Epidermal melanocyte (primary cell): Measurements from ENCODE around the gene GRSF1.
"Not testable (repeated sequence)": the region's sequence is repeated elsewhere in the genome, so short reads cannot be mapped to it uniquely, and the experiment has no call there.

Experiments used
- DNase-seq: peaks from one replicate; pipeline ENCODE4 v3.0.0; 2011; ENCODE audit warnings: low spot score; ENCODE audit not compliant: insufficient read length

GRSF1 gene

GRCh38 chr4:70836081-70836480 is 3.6 kb downstream of the GRSF1 start:
- DNase-seq = no peak

- DNase-seq = no peak
Observed at GRCh38 chr4:70833675-70834074, 6.0 kb downstream of the GRSF1 start.

GRCh38 chr4:70831293-70831692 is 8.4 kb downstream of the GRSF1 start:
- DNase-seq = no peak

- DNase-seq = no peak
Observed at GRCh38 chr4:70830054-70830453, 9.6 kb downstream of the GRSF1 start.

GRCh38 chr4:70829492-70829891 is 10.2 kb downstream of the GRSF1 start:
- DNase-seq = no peak

GRCh38 chr4:70829015-70829414 is 10.7 kb downstream of the GRSF1 start:
- no peak for DNase-seq

GRCh38 chr4:70818921-70819320 is 20.8 kb downstream of the GRSF1 start:
- DNase-seq = no peak

GRCh38 chr4:70818173-70818855 is 21.4 kb downstream of the GRSF1 start:
- no peak for DNase-seq

GRCh38 chr4:70816894-70817293 is 22.8 kb downstream of the GRSF1 start:
- no peak for DNase-seq

GRCh38 chr4:70815370-70815769 is 24.3 kb downstream of the GRSF1 start:
- no peak for DNase-seq

- no peak for DNase-seq
Observed at GRCh38 chr4:70808151-70808550, 31.5 kb downstream of the GRSF1 start.

GRCh38 chr4:70802928-70803580 is 36.6 kb downstream of the GRSF1 start:
- DNase-seq = no peak

GRCh38 chr4:70801265-70801809 is 38.4 kb downstream of the GRSF1 start:
- no peak for DNase-seq

GRCh38 chr4:70793626-70794025 is 46.1 kb downstream of the GRSF1 start:
- DNase-seq = no peak

- no peak for DNase-seq
Observed at GRCh38 chr4:70788733-70789132, 51.0 kb downstream of the GRSF1 start.

GRCh38 chr4:70787496-70787895 is 52.2 kb downstream of the GRSF1 start:
- no peak for DNase-seq

GRCh38 chr4:70783096-70783495 is 56.6 kb downstream of the GRSF1 start:
- no peak for DNase-seq

GRCh38 chr4:70778888-70779422 is 60.7 kb downstream of the GRSF1 start:
- DNase-seq = no peak

- no peak for DNase-seq
Observed at GRCh38 chr4:70772929-70773555, 66.6 kb downstream of the GRSF1 start.

- not testable (repeated sequence) for DNase-seq
Observed at GRCh38 chr4:70769396-70769795, 70.3 kb downstream of the GRSF1 start.

- DNase-seq = no peak
Observed at GRCh38 chr4:70768301-70768948, 71.3 kb downstream of the GRSF1 start.
